Astrocyte of the cerebellum (primary cell): ENCODE measurements around the gene PIK3R1.

Source experiments
- DNase-seq: peaks from one replicate; pipeline ENCODE4 v3.0.0-alpha.2; 2011; ENCODE audit warnings: low read depth
- H3K4me3 ChIP-seq: 2 replicates; pipeline ENCODE4 v1.5.1; 2011; ENCODE audit warnings: mild to moderate bottlenecking, low read depth, low read length, moderate library complexity
- CTCF ChIP-seq: IDR thresholded peaks from 2 replicates; pipeline ENCODE4 v1.5.1; 2012; ENCODE audit warnings: low read length, low read depth, moderate library complexity, mild to moderate bottlenecking; ENCODE audit errors: missing control alignments
- in situ Hi-C: cut with HindIII; loops from 2 replicates; pipeline ENCODE4 v1.10.0; 2017; ENCODE audit warnings: low sequenced_read_pairs

The PIK3R1 gene

GRCh38 chr5:68246802-68247201 lies 31.2 kb downstream of the PIK3R1 start:
- in situ Hi-C loops: loop anchor here (25.0 kb wide), 1 partner anchor 760 kb away; no protein-coding TSS in a partner anchor
- no peak for TF ChIP-seq CTCF
- no peak overlapping the region for H3K4me3 ChIP-seq
- DNase-seq: no peak

GRCh38 chr5:68247627-68248026 lies 32.1 kb downstream of the PIK3R1 start:
- no peak overlapping the region for H3K4me3 ChIP-seq
- TF ChIP-seq CTCF: no peak
- in situ Hi-C loops: loop anchor here (25.0 kb wide), 1 partner anchor 760 kb away; no protein-coding TSS in a partner anchor
- no peak for DNase-seq

GRCh38 chr5:68248896-68249295 lies 33.3 kb downstream of the PIK3R1 start:
- DNase-seq: no peak
- in situ Hi-C loops: loop anchor here (25.0 kb wide), 1 partner anchor 762 kb away; no protein-coding TSS in a partner anchor
- H3K4me3 ChIP-seq: no peak overlapping the region
- TF ChIP-seq CTCF: no peak

- DNase-seq: no peak
- H3K4me3 ChIP-seq: no peak overlapping the region
- no peak for TF ChIP-seq CTCF
- in situ Hi-C loops: loop anchor here (25.0 kb wide), 1 partner anchor 762 kb away; no protein-coding TSS in a partner anchor
Measured at GRCh38 chr5:68249520-68249919, 34.0 kb downstream of the PIK3R1 start.

GRCh38 chr5:68250661-68251298 lies 35.2 kb downstream of the PIK3R1 start:
- no peak for DNase-seq
- in situ Hi-C loops: no loop called here
- H3K4me3 ChIP-seq: no peak overlapping the region
- TF ChIP-seq CTCF: no peak

- TF ChIP-seq CTCF: no peak
- in situ Hi-C loops: no loop called here
- DNase-seq: no peak
- no peak overlapping the region for H3K4me3 ChIP-seq
Measured at GRCh38 chr5:68251386-68251785, 35.8 kb downstream of the PIK3R1 start.
